ENCODE results near the gene PPM1H.

Gene PPM1H

DNA sequence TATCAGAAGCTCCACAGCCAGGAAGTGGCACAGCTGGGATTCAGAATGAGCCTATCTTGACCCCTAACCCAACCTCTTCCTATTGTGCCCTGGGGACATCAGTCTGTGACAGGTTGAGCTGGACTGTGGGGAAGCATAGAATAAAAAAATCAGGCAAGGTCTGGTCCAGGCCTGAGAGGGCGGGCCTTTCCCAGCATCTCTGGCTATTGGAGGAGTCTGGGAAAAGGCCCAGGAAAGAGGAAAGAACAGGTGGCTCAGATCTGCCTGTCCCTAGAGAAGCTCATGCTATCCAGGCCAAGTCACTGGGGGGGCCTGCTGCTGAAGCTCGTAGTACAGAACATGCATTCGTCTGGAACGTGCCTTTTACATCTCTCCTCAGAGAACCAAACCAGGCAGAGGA is 100.5 kb downstream of the PPM1H start:
- DNase-seq, result no peak

DNA sequence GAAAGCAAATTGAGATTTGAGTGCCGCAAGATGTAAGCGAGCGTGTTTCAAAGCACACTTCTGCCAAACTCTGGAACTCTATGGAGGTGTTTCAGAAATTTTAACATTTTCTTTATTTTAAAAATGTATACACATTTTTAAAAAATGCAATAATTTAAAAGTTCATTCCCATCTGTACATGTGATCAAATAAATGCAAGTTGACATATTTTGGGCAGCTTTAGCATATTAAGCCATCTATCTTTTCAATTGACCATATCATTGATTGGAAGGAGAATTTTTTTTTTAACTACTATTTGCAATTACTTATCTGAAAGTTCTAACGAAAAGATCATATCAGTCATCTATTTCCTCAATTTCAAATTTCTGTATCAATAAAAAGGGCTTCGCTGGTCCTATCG is 101.3 kb downstream of the PPM1H start:
- no peak for DNase-seq

DNA sequence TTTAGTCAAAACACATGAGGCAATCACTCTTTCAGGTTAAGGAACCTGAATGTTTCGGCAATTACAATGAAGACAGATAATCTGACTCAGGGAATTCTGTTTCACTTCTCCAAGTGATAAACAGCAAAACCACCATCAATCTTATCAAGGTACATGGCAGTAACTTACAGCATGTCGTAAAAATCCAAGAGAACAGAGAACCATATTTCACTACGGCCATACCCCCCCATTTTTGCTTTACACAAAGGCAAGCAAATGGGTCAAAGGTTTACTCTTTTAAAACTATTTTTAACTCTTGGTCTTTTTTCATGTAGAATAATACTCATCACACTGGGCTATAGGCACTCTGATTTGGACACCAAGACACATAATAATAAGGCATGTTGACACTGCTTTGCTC is 102.4 kb downstream of the PPM1H start:
- no peak for DNase-seq

DNA sequence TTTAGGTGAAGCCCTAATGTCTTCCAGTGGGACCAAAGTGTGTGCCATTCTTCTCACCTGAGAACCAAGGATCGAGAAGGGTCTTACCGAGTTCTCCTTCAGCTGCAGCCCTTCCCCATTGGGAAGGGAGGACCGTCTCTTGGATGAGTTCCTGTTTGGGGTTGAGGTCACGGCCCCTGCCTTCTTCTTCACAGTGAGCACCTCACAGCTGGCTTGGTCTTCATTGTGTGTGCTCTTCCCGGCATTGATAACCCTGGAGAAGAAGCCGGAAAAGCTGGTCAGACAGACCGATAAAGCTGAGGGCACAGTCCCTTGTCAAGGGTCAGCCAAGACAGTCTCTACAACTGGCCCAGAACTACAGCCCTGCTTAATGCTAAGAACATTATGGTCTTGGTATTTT is 102.9 kb downstream of the PPM1H start:
- DNase-seq, result no peak

DNA sequence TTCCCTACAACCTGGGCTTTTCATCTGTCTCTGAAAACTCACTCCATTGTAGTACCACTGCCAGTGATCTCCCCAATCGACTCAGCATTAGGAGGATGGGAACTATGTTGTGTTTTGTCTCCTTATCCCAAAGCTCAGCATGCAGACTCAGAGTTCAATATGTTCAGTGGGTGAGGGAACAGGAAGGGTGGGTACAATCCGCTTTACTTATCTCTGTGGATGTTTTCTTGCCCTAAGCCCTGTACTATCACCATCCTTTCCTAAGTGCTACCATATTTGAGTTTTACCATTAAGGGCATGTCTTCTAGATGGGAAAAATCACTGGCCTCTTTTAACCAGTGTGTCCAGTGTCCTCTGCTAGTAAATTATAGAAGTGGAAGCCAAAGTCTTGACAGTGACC is 107.1 kb downstream of the PPM1H start:
- no peak for DNase-seq

DNA sequence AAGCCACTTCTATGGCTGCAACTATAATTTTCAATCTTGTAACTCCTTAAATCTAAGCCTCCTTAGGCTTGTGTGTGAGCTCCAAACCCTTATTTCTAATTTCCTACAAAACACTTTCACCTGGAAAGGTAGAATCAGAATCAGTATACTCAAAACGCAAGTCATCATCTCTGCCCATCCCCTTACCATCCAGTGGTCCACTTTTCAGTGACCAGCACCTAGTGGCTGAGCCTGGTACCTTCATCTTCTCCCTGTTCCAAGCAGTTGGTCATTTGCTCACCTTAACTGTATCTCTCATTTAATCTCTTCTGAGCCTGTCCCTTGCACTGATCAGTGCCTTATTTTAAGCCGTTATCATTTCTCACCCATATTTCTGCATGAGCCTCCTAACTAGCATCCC is 107.9 kb downstream of the PPM1H start:
- DNase-seq, result no peak

DNA sequence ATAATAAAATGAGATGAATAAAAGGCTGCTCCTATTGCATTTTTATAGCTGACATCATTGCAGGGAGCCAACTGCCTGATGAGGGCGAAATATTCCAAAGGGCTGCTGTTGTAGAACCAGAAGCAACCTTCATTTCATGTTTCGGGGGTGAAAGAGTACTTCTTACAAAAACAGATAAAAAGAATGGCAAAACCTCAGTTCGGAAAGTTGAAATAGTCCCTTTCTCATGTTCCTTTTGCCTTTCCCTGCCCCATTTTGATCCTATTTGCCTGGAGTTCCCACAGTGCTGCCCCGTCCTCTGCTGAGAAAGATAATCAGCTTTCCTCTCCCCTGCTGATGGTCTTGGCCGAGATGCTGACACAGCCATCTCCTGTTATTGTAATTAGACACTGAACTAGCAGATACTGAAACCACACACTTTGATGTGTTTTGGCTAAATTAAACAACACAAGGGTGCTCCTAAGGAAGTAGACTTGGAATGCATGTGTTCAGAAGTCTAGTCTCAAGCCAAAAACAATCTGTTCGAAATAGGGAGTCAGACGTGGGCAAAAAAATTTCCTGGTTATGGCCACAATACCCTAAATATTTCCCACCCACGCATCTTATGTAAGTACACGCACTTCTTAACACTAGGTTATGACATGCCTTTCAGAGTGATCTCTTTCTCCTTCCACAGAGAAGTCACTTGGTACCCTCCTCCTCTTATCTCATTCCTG is 117.2 kb downstream of the PPM1H start:
- peak; percentile 38 to 68 (median 51) for DNase-seq

DNA sequence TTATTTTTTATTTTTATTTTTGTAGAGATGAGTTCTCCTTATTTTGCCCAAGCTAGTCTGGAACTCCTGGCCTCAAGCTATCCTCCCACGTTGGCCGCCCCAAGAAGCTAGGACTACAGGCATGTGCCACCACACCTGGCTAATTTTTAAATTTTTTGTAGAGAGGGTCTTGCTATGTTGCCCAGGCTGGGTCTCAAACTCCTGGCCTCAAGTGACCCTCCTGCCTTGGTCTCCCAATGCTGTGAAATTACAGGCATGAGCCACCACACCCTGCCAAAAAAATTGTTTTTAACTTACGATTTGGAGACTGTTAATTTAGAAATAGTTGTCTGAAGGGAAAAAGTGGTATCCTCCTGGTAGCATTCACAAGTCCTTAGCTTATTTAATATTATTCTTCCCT is 120.7 kb downstream of the PPM1H start:
- no peak for DNase-seq

DNA sequence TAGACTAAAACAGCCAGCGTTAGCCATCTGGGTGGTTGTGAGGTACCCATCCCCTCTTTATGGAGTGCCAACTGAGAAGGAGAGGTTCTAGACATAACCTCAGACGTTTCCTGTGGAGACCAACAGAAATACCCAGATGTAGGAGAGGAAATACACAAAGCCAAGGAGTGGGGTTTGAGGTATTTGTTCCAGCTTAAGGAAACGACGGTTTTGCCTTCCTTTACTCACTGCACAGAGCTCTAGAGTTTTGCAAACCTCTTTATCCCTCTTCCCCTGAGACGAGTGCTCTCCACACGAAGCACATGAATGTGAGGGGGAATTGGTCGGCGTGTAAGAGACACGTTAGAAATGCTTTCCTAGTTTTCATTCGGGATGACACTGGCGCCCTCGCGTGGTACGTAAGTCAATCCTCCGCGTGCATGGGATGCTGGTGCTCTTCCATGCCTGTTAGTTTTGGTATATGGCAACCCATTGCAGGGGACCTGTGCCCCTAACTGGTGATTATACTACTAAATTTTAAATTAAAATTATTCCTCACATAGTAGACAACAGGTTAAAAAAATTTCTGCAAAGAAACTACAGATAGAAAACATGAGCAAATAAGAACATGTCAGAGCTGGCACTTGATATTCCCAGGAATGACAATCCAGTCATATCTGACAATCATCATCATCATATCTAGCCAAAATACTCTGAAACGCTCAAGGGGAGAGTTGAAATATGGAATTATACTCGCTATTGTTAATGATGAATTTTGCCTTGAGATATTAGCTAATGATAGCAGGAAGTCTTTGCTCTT is 121.7 kb downstream of the PPM1H start:
- peak; percentile 69 to 85 (median 78) for DNase-seq

DNA sequence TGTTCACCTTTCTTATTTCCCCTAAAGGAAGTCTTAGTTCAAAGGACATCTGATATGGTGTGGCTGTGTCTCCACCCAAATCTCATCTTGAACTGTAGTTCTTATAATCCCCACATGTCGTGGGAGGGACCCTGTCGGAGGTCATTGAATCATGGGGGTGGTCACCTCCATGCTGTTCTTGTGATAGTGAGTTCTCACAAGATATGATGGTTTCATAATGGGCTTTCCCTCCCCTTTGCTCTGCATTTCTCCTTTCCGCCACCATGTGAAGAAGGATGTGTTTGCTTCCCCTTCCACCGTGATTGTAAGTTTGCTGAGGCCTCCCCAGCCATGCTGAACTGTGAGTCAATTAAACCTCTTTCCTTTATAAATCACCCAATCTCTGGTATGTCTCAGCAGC is 123.5 kb downstream of the PPM1H start:
- peak in 3 of 4 experiments; percentile 28 to 44 (median 35) for DNase-seq

DNA sequence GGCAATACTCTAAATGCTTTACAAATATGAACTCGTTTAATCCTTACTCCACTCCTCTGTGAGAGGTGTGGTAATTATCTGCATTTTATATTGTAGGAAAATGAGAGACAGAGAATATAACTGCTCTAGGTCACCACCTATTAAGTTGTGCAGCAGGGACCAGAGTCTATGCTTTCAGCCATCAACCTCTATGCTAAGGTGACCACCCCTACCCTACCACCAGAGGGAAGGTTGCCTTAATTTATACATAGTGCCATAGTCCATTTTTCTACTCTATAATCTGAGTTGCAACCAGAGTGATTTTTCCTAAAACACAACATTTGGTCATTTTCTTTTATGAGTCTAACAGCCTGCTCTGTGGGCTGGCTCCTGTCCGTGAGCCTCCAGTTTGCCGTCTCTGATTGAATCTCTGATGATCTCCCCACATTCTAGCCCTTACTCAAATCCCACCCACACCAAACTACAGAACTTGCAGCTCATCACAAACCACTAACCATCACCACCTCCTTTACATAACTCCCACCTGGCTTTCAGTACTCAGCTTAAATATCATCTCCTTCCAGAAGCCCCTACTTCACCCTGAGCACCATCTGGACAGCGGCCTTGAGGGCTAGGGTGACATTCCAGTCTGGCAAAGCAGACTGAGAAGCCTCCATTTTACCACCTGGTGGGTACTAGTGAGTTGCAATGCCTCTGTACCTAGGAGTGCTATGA is 126.6 kb downstream of the PPM1H start:
- DNase-seq, result no peak

DNA sequence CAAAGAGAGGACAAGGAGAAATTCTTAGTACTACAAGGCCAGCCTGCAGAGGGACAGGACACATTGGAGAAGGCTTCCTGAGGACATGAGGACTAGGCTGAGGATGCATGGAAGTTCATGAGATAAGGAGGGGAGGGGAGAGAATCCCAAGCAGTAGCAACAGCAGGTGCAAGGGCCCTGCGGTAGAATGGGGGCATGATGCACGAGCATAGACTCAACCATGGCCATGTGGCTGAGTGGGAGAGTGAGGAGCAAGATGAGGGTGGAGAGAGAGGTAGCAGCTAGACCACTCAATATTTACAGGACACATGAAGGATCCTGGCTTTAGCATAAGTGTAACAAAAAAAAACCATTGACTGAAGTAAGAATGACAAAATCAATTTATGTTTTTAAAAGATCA is 128.1 kb downstream of the PPM1H start:
- DNase-seq, result no peak

DNA sequence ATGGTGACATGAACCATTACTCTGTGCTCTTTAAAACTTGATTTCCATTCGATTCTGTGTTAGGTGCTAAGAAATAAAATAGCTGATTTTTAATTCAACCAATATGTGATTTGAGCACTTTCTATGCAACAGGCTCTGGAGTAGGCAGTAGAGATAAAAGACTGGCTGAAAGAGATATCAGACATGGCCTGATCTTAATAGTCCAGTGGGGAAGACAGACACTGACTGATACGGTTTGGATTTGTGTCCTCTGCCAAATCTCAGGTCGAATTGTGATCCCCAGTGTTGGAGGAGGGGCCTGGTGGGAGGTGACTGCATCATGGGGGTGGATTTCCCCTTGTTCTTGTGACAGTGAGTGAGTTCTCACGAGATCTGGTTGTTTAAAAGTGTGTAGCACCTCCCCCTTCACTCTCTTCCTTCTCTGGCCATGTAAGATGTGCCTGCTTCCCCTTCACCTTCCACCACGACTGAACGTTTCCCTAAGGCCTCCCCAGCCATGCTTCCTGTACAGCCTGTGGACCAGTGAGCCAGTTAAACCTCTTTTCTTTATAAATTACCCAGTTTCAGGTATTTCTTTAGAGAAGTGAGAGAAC is 128.6 kb downstream of the PPM1H start:
- DNase-seq, result no peak

DNA sequence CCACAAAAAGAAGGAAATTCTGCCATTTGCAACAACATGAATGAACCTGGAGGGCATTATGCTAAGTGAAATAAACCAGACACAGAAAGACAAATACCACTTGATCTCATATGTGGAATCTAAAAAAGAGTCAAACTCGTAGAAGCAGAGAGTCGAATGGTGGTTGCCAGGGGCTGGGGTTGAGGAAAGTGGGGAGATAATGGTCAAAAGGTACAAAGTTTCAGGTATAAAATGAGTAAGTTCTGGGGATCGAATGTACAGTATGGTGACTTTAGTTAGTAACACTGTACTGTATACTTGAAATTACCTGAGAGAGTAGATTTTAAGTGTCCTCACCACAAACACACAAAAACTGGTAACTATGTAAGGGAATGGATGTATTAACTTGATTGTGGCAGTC is 129.4 kb downstream of the PPM1H start:
- DNase-seq, result no peak

DNA sequence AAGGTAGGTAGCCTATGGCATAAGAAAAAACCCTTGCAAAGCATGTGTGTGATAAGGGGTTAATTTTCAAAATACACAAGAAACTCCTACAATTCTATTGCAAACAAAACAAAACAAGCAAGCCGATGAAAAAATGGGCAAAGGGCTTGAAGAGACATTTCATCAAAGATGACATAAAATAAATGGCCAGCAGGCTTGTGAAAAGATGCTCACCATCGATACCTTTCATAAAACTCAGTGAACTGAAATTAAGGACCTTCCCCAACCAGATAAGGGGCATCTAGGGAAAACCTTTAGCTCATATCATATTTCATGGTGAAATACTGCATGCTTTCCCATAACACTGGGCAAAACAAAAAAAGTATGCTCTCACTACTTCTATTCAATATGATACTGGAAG is 131.2 kb downstream of the PPM1H start:
- DNase-seq, result no peak

DNA sequence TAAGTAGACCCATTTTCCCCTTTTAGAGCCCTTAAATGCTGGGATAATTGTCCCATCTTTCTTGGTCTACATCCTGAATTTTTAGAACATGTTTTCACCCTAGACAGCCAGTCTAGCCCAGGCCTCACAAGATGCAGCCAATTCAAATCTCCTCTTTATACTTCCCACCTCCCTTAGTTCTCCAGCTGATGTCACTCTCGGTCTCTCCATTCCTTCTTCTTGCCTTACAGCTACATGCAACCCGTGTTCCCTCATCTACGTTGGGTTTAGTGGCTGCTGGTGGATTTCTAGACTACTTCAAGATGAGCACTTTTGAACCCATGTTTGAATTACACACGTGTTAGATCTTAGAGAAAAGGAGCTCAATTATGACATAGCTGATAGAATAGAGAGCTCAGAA is 132.0 kb downstream of the PPM1H start:
- DNase-seq, result no peak

DNA sequence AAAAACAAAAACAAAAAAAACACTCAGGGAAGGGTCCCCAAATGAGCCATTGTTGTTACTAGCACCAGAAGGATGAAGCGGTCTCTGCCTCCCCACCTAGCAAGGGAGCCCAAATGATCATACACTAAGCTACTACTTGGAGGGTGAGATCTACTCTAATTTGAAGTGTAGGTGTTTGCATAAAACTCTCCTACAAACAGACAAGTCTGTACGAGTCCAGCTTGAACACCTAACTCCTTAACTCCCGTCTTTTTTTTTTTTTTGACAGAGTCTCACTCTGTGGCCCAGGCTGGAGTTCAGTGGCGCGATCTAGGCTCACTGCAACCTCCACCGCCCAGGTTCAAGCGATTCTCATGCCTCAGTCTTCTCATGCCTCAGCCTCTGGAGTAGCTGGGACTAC is 132.6 kb downstream of the PPM1H start:
- no peak for DNase-seq

DNA sequence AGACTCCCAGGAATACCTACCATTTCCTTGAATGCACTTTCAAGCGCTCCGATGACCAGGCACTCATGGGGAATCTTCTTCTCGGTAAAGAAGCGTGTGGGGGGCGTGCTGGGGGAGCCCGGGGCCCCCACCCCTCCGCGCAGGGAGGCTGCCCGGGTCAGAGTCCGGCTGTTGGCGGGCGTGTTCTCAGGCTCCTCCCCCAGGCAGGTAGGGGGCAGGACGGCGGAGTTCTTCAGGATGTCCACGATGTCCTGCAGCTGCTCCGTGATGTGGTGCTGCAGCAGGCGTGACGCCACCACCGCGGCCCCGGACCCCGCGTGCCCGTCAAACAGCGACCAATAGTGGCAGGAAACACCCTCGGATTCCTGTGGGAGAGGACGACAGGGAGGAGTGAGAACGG is 133.2 kb downstream of the PPM1H start:
- DNase-seq, result no peak

DNA sequence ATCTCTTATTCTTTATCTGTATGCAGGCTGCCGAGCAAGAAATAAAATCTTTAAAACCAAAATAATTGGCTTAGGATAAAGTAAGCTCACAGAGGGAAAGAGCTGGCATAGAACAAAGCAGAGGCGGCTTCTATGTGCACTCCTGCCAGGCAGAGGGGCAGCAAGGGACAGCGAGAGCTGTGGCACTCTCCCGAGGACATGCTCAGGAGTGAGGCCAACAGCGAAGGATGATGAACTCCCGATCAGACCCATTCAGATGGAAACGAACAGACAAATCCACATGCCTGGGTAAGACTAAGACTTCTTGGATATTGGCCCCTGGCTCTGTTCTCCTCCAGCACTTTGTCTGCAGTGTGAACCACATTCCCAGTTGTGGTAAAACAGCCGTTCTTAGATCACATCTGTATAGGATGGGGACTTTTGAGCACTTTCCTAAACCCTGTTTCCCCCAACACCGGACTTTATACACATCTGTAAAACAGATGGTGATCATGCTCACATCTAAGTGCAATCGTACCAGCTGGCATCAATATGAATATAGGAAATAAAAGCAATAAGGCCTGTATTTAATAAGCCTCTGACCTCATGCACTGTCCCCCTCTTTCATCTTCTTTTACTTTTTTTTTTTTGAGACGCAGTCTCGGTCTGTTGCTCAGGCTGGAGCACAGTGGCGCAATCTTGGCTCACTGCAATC is 134.1 kb downstream of the PPM1H start:
- DNase-seq, result no peak

DNA sequence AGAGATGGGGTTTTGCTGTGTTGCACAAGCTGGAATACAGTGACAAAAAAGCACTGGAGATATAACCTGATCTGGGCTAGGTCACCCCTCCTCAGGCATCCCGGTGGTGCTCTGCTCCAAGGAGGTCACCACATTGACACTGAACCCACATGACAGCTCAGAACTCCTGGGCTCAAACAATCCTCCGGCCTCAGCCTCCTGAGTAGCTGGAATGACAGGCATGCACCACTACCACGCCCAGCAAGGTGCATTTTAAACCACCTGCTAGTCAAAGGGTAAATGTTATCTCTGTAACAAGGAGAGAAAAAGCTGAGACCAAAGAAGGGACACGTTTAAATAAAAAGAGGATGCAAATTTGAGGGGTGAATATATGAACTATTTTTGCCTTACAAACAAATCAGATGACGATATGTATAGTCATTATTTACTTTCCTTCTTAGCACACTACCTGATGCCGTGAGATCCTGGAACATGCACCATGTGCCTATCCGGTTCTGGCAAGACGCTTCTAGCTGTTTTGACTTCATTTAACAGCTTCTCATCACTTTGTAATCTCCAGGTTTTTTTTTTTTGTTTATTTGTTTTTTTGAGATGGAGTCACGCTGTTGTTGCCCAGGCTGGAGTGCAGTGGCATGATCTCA is 135.1 kb downstream of the PPM1H start:
- DNase-seq, result no peak

DNA sequence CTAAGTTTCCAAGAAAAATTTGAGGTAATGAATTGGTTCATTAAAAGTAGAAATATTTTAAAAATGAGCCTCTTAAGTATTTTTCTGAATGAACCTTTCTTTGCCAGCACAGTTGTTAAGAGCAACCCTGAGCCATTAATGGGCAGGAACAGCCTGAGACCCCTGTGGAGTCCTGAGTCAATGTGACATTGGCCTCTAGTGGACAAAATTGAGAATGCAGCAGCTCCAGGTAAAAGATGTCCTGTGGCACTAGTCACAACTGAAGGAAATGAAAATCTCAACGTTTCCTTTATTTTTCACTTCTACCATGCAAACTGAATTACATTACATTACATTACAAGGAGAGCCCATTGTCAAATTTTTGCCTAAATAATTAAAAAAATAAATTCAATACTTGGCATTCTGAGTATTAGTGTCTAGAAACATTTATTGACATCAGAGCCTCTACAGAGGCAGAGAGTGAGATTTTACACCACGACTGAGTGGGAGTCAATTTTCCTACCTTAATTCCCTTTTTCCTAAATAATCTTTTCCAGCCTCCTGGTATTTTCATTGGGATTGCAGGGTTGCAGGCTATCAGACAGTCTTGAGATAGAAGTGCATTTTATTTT is 135.7 kb downstream of the PPM1H start:
- peak; percentile 65 to 68 (median 66) for DNase-seq

DNA sequence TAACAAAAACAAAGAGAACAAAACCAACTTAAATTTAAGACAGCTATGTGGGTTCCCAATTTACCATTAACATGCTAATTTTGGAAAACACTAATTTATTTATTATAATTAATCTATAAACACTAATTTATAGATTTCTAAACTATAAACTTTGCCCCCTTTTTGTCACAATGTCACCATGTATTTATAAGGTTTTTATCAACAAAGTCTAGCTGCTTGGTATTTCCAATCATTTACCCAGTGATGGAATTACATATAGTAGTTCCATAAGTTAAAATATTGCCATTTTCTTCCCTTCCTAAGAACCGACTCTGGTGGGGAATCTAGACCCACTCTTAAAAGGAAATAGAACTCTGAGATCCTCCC is 140.7 kb downstream of the PPM1H start:
- no peak for DNase-seq
